HG03175 (cell line): ENCODE data around the gene CD248.
"Not testable (repeated sequence)": the region's sequence is repeated elsewhere in the genome, so short reads cannot be mapped to it uniquely, and the experiment has no call there.

ENCODE experiments used
- ATAC-seq: cut with Tn5 transposase; IDR thresholded peaks from one replicate; pipeline ENCODE4 v1.9.1; 2021; ENCODE audit warnings: mild to moderate bottlenecking, moderate library complexity; ENCODE audit not compliant: unreplicated experiment

CD248 gene

DNA sequence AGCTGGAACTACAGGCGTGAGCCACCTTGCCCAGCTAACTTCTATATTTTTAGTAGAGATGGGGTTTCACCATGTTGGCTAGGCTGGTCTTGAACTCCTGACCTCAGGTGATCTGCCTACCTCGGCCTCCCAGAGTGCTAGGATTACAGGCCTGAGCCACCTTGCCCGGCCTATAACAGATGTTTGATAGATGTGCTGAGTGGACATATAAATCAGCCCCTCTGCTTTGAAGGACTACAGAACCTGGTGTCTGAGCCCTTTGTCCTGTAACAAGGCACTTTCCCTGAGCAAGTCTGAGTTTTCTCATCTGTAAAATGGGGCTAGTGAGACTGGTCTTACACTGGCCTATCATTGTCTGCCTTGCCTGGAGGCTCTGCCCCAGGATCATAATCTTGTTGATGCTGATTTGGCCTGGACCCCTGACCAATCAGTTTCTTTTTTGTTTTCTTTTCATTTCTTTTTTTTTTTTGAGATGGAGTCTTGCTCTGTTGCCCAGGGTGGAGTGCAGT, 12.4 kb upstream of the CD248 start:
- no peak for ATAC-seq

DNA sequence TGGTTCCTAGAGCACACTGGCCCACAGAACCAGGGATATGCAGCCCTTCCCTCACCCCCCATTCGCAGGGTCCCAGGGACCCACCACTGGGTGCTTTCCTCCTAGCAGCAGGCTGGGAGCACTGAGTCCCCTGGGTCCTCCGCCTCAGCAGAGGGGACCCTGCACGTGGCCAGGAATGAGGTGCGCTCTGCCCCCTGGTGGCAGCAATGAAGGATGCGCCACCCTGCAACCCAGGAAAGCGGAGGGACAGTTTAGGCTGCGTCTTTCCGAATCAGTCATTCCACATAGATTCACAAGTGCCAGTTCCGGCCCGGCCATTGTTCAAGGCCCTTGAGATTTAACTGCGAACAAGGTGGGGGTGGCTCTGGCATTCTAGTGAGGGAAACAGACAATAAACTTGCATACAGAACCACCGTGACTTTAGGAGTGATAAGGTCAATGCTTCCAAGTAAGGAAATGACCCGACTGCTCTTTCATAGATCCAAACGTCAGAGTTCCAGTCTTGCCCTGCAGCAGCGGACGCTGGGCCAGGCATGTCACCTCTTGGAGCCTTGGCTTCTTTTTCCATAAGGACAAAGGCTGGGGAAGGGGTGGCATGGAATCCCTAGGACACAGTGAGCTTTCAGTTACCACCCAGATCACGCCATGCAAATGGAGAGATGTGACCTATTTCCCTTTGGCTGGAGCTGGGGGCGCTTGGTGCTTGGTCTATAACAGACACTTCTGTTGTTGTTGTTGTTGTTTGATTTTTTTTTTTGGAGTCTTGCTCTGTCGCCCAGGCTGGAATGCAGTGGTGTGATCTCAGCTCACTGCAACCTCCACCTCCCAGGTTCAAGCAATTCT, 11.7 kb upstream of the CD248 start:
- ATAC-seq, result no peak

DNA sequence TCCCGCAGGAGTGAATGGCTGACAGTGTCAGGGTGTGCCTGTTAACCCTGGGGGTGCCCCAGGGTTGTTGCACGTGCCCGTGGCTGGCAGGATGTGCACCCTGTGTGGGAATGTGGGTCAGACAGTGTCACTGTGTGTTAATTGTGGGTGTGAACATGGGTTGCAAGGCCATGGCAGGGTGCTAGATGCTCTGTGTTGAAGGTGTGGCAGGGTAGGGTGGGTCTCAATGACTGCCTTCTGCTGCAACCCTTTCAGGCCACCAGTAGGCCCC, 11.1 kb upstream of the CD248 start:
- ATAC-seq, result no peak

DNA sequence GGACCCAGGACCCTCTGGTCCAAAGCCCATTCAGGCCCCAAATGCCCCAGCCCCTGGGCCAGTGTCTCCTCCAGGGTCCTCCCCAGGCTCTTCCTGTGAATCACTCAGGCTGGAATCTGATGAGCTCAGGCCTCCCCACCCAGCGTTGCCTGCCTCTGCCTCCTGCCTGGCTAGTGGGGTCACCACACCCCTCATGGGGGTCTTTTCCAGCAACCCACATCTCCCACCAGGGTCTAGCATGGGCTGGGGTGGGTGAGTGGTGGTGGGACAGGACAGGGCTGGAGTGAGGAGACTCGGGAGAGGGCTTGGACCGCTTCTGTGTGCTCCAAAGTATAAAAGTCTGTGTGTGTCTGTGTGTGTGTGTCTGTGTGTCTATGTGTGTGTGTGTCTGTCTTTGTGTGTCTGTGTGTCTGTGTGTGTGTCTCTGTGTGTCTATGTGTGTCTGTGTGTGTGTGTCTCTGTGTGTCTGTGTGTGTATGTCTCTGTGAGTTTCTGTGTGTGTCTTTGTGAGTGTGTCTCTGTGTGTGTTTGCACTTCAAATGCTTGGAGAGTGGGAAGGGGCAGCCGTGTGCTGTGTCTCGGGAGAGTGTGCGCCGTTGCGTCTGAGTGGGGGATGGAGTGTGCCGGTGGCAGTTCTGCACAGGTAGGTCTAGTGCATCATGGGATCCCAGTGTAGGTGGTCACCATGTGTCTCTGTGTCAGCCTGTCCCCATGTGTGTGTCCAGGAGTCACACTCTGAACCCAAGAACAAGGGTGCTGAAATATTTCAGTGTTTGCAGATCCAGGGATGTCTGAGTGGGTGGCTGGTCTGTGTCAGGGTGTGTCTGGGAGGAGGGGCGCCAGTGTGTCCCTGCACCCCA, 10.6 kb upstream of the CD248 start:
- no peak for ATAC-seq

DNA sequence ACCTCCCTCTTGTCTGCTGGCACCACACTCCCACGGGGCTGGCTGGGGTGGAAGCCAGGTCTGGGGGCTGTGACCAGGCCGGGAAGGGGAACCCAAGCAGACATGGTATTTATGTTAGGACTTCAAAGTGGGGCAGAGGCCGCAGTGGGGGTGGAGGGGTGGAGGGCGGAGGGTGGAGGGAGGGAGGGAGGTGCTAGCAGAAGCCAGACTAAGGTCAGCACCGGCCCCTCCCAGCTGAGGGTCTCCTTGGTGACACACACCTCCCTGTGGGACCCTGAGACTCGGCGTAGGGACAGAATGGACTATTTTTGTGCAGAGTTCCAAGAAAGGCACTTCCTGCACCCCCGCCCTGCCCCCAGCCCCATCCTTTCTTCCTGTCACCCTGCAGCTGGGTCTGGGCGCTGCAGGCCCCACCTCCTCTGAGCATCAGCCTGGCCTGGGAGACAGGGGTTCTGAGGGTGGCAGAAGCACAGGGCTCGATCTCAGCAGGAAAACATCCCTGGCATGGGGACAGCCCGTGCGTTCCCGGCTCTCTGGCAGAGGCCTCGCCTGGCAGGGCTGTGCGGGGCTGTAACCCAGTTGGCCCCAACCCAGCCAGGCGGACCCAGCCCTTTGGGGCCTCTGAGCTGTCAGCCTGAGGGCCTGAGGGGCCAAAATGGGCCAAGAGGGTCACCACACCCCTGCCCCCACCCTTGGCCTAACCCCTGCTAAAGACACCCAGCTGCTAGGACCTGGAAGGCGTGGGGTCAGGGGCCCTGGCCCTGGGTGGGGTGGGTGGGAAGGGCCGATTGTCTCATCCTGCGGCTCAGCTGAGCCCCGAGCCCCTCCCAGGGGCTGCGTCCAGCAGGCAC, 9.6 kb upstream of the CD248 start:
- ATAC-seq, result no peak

DNA sequence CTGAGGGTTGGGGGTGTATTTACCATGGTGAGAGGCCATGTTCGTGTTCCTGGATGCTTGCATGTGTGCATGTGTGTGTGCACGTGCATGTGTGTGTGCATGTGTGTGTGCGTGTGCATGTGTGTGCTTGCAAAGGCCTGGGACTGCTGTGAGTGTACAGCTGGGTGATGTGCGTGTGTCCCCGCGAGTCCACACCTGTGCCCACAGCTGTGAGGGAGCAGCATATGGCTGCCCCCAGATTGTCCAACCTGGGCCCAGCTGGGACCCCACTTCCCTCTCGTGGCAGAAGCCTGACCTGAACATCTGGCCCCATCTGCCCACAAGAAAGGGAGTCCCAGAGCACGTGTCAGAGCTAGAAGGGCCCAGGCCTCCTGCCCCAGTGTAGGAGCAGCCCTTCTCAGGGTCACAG, 8.4 kb upstream of the CD248 start:
- no peak for ATAC-seq

DNA sequence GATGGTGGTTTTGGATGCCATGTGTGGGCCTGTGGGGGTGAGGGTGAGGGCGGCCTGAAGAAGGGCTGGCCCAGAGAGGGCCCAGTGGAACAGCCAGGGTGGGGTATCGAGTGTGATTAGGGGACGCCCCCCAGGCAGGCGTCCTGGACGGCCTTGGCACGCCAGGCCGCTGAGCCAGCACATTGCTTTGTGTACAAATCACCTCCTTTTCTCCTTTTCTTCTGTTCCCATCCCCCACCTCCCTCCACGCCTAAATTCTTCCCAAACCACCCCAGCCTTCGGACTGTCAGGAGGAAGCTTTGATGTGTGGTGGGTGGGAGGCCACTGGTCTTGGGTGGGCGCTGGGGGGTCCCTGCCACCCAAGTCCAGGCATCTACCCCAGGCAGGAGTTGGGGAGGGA, 7.8 kb upstream of the CD248 start:
- ATAC-seq, result no peak

DNA sequence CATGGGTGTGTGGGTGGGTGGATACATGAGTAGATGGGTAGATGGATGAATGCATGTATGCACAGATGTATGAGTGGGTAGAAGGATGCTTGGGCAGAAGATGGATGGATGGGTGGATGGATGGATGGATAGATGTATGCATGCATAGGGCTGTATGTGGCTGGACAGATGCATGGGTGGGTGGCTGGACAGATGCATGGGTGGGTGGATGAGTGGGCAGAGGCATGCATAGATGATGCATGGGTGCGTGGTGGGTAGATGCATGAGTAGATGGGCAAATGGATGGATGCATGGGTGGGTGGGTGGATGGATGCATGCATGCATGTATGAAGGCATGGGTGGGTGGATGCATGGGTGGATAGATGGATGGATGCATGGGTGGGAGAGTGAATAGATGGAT, 6.8 kb upstream of the CD248 start:
- ATAC-seq, result no peak

DNA sequence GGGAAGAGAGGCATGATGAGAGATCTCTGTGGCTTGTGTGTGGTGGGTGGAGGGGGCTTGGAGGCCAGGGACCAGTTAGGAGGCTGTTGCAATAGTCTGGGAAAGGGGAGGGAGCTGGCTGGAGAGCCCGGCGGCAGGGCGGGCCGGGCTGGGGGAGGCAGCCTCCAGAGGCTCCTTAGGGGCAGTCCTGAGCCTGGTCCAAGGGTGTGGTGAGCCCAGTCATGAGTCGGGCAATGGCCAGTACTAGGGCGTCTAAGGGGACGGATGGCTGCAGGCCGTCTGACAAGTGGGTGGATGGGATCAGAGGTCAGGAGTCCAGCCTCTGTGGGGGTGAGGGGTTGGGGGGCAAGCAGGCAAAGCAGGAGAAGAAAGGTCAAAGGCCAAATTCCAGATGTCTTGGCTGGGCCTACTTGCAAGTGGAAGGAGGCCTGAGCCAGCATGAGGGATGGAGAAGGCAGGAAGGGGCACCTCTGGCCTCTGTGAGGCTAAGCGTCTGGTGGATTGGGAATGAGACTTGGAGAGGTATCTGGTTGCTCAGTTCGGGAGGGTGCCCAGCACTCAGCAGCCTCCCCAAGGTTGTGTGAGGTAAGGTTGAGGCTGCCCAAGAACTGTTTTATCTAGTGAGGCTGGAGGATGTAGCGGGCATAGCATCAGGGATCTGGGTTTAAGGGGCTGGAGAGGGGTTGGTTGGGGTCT, 6.0 kb upstream of the CD248 start:
- ATAC-seq, result no peak

DNA sequence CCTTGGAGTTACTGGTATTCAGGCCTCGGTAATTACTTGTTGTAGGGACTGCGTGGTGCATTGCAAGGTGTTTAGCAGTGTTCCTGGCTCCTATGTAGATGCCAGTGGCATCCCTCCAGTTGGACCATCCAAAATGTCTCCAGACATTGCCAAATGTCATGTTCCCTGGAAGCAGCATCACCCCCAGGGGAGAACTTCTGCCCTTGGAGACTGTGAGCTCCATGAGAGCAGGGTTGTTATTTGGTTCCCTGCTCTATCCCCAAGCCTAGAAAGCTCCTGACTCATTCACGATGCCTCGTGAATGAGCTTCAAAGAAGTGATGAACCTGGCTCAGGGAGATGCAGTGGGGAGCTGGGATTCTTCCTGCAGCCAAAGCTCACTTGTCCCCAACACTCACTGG, 4.8 kb upstream of the CD248 start:
- ATAC-seq, result no peak

DNA sequence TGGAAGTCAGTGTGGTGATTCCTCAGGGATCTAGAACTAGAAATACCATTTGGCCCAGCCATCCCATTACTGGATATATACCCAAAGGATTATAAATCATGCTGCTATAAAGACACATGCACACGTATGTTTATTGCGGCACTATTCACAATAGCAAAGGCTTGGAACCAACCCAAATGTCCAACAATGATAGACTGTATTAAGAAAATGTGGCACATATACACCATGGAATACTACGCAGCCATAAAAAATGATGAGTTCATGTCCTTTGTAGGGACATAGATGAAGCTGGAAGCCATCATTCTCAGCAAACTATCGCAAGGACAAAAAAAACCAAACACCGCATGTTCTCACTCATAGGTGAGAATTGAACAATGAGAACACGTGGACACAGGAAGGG, 3.9 kb upstream of the CD248 start:
- ATAC-seq, result not testable (repeated sequence)

DNA sequence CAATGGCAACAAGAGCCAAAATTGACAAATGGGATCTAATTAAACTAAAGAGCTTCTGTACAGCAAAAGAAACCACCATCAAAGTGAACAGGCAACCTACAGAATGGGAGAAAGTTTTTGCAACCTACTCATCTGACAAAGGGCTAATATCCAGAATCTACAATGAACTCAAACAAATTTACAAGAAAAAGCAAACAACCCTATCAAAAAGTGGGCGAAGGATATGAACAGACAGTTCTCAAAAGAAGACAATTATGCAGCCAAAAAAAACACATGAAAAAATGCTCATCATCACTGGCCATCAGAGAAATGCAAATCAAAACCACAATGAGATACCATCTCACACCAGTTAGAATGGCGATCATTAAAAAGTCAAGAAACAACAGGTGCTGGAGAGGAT, 3.4 kb upstream of the CD248 start:
- not testable (repeated sequence) for ATAC-seq

DNA sequence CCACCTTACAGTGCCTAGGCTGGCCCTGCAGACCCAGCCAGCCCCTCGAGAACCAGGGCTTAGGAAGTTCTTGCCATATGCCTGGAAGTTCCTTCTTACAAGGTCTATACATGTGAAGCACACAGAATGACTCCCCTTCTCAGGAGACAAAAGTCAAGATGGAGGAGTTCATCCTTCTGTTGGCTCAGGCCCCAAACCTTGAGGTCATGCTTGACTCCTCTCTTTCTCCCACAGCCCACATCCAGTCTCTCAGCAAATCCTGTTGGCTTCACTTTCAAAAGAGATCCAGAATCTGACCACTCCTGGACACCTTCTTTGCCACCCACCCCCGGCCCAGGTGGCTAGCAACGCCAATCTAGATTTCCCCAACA, 1.7 kb upstream of the CD248 start:
- no peak for ATAC-seq

DNA sequence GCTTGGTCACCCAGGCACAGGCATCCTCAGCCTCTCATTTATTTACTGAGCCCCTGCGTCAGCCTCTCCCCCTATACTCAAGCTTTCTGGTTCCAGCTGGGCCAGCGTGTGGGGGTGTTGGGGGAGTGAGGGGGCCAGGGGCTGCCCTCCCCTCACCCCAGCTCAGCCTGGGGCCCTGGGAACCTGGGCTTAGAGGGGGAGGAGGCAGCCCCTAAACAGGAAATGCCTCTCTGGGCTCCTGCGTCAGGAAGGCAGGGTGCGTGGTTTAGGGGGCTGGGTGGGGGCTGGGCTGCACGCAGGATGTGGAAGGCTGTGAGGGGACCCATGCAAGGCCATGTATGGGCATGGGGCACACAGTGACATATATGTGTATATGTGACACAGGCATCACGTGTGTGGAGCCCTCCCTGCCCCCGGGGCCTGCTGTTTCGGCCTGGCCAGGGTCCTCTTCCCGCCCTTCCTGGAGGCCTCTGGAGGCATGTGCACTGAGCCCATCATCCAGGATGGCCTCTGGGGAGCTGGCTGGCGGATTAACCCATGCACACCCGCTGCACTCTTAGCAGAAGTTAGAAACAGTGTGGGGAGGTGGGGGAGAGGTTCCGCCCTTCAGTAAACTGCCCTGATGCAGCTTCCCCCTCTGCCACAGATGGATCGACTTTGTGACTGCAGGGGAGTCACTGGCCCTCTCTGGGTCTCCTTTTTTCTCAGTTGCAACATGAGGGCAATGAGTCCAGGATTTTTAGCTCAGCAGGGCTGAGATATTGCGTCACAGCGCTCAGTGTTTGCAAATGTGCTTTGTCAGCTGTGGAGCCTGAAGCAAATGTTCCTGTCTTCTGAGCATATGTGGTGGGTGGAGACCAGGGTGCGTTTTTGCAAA, 1.1 kb upstream of the CD248 start:
- no peak for ATAC-seq

DNA sequence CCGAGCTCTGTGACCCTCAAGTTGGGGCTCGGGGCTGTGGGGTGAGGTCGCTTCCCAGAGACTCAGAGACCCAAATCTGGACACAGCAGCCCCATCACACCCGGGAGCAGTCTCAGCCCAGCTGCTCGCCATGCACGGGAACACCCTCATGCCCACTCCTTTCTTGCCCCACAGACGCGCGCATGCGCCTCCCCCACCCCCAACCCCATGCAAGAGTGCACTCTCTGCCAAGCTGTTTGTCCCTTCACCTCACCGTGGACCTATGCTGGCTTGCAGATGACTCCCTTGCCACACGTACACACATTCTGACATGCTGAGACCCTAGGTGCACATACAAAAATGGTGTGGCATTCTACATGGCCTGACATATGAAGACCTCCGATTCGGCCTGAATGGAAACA, 478 bp upstream of the CD248 start:
- ATAC-seq, result no peak

DNA sequence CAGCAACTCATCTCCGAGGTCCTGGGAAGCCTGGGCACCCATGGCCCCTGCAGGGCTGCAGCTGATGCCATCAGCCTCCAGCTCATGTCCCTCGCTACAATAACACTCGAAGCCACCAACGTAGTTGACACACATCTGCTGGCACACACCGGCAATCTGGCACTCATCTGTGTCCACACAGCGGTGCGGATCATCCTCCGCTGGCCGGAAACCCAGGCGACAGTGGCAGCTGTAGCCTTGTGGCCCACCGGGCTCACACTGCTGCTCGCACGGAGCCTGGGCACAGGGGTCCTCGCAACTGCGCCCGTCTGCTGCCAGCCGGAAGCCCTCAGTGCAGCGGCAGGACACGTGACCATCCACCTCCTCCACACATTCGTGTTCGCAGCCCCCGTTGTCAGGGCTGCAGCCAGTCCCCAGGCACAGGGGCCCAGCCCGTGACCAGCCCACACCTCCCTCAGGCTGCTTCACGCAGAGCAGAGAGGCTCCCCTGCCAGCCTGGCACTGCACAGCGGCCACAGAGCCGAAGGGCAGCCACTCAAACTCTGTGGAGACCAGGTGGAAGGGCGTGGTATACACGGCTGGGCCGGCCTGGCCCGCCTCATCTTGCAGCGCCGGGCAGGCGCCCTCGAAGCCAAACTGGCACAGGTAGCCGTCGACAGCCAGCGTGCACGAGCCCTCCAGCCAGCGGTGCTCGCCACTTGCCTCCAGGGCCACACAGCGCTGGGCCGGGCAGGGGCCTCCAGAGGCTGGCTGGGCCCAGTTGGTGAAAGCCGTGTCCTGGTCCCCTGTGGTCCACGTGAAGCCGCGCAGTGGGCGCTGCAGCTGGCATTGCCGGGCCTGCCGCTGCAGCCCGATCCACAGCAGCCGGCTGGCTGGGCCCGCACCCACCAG, 678 bp downstream of the CD248 start:
- ATAC-seq, result no peak

DNA sequence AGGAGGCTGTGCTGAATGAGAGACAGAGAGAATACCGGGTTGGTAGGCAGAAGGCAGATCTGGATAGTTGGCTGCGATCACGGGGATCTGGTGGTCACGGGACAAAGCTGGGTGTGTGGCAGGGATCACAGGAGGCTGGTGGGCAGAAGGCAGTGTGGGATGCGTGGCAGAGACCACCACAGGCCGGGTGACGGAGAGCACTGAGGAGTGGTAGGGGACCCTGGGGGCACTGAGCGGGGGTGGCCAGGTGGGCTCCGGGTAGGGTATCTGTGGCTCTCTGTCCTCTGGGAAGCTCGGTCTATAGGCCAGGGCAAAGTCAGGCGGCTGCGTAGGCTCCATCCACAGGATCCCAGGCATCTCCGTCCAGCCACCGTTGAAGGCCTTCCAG, 1.4 kb downstream of the CD248 start:
- no peak for ATAC-seq

DNA sequence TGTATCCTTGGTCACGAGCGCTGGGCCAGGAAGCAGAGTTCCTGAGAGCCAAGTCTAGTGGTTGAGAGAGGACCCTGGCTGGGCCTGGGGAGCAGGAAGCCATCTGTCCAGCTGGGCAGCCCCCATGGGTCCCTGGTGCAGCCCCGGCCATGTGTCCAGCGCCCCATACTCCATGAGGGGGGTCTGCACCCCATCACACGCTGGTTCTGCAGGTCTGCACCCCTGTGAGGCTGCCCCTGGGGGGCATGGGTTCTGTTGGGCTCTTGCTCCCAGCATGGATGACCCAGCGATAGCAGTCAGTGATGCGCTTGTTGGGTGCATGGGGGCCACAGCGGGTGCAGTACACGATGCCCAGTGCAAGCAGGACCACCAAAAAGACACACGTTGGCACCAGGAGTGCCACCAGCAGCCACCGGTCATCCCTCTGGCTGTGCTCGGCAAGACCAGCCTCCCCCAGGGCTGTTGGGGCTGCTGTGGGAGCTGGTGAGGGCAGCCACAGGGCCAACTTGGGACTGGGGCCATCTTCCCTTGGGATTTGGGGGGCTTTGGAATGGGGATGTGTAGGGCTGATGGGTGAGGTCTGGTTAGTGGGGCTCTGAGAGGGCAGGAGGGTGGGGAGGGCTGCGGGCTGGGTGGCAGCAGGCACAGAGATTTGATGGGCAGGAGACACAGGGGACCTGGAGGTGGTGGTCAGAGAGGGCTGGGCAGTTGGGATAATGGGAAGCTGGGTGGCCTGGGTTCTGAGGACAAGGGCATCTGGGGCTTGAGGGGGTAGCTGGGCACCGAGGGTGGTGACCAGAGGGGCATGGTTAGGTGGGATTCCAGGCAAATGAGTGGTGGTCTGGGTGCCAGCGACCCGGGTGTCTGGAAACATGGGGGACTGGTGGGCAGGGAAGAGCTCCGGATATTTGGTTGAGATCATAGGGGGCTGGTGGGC, 2.0 kb downstream of the CD248 start:
- ATAC-seq, result no peak
